GM18519 (cell line): ENCODE data around the gene TOMM7.
"Not testable (repeated sequence)": the region's sequence is repeated elsewhere in the genome, so short reads cannot be mapped to it uniquely, and the experiment has no call there.

Experiments used
- ATAC-seq: cut with Tn5 transposase; IDR thresholded peaks from one replicate; pipeline ENCODE4 v1.9.1; 2021; ENCODE audit warnings: mild to moderate bottlenecking, moderate library complexity; ENCODE audit not compliant: unreplicated experiment, low FRiP score

TOMM7 gene

DNA sequence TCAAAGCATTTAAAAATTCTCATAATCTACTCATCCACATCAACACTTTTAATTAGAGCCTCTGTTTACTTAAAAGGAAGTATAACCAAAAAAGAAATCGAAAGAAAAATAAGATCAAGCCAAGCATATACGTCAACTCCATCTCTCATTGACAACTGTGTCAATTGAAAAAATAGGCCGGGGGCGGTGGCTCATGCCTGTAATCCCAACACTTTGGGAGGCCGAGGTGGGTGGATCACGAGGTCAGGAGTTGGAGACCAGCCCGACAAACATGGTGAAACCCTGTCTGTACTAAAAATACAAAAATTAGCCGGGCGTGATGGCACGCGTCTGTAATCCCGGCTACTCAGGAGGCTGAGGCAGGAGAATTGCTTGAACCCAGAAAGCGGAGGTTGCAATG, 32.0 kb downstream of the TOMM7 start:
- not testable (repeated sequence) for ATAC-seq

DNA sequence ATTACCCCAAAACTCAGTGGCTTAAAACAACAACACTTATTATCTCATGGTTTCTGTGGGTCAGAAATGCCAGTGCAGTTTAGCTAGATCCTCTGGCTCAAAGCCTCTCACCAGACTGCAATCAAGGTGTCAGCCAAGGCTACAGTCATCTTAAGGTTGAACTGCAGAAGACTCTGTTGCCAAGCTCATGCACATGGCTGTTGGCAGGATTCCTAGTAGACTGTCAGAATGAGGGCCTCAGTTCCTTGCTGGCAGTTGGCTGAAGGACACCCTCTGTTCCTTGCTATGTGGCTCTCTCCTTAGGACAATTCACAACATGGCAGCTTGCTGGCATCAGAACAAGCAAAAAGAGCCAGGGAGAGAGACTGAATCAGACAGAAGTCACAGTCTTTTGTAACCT, 34.7 kb downstream of the TOMM7 start:
- no peak for ATAC-seq

DNA sequence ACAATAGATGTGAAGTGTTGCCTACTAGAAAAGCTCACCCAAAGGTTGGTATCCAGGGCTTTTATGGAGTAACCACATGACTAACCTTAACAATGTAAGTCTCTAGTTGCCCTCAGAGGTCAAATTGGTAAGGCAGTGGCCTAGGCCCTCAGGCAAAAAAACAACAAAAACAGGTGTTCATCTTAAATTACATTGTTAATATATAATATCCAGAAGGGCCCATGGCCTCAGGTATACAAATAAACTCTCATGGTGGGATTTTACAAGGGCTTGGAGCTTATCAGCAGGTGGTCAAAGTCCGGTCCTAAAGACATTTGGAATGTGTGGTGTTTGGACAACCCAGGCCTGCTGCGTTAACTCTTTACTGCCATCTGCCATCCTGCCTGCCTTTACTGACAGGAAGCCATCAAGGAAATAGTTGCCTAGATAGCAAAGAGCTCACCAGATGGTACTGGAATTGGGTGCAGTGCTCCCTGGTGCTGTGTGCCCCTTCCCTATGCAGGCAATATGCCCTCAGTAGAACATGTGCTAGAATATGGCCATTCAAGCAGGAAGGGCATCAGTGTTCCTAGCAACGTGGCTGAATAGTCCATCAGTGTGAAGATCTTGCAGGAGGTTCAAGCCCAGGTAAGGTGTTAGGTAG, 36.2 kb downstream of the TOMM7 start:
- no peak for ATAC-seq

DNA sequence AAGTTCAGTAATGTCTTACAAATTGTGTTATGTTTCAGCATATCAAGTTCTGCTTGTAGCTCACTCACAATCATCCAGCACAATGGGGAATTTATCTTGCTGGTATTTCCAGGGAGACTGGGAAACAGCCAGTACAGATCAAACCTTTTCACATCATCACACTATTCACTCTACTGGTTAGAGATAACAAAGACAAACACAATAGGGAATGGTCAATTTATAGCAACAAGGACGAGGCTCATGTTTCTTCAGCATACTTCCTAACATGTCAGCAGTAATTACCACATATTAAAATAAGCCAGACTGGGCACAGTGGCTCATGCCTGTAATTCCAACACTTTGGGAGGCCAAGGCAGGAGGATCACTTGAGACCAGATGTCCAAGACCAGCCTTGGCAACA, 38.3 kb downstream of the TOMM7 start:
- no peak for ATAC-seq

DNA sequence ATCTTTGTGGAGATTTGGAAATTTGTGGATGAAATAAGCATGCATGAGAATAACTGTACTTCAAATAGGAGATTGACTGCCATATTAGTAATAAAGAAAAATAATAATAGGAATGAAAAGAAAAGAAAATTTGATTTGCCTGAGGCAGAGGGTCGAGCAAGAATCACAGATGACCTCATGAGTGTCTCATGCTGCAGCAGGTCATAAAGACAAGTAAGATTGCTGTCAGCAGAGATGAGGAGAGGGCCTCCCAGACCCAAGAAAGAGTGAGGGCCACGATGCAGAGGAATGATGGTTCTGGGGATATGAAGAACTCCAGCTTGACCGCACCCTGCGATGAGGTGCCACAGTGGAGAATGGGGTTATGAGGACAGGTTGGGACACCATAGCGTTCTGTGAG, 39.2 kb downstream of the TOMM7 start:
- ATAC-seq, result no peak

DNA sequence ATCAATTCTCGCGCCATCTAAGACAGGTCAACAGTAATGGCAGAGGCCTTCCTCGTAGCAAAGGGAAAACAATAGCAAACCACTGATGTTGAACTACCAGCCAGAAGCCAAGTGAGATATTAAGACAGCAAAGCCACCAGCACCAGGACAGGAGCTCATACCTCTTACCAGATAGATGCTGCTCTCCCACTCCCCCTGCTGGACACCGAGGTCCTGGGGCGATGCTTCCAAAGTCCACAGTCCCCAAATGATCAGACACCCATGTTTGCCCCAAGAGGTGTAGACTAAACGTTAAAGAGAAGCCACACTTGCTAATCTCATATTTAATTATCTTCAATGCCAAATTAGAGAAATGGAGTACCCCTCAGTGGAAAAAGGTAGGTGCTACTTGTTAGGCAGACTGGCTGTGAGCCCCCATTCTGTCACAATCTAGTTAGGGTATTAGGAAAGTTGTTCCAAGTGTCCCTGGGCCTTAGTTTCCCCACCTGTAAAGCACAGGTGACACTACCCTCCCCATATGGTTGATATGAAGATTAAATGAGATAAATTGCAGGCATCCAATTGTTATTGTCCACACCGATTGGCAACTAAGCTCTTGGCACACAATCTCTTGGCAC, 39.9 kb downstream of the TOMM7 start:
- ATAC-seq, result no peak

DNA sequence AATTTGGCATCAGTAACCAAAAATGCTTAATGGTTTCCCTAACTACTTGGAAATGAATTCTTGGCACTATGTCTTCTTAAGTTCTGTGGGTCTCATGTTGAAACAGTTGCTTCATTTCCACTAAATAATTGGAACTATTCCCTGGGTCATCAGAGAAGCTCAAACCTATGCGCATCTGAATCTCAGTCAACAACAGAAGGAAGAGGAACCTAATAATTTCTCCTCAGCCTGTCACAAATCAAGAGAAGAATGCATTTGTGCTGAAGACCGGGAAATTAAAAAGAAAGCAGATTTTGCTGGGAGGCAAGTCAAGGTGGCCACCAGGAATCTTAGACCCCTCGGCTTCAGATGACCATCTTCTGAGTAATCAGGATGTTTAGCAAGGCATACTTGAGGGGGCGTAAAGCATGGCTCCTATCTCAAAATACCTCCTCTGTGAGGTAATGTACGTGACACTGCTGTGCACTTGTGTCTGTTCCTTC, 41.4 kb downstream of the TOMM7 start:
- ATAC-seq, result no peak

DNA sequence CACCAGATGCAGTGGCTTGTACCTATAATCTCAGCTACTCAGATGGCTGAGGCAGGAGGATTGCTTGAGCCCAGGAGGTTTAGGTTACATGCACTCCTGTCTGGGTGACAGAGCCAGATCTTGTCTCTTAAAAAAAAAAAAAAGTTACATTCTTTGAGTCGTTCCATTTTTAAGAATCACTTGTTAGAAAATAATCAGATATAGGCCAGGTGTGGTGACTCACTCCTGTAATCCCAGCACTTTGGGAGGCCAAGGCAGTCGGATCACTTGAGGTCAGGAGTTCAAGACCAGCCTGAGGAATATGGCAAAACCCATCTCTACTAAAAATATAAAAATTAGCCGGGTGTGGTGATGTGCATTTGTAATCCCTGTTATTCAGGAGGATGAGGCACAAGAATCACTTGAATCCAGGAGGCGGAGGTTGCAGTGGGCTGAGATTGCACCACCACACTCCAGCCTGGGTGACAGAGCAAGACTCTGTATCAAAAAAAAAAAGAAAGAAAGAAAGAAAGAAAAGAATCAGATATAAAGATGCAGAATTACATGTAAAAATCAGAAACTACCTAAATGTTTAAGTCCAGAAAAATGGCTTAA, 42.8 kb downstream of the TOMM7 start:
- not testable (repeated sequence) for ATAC-seq

DNA sequence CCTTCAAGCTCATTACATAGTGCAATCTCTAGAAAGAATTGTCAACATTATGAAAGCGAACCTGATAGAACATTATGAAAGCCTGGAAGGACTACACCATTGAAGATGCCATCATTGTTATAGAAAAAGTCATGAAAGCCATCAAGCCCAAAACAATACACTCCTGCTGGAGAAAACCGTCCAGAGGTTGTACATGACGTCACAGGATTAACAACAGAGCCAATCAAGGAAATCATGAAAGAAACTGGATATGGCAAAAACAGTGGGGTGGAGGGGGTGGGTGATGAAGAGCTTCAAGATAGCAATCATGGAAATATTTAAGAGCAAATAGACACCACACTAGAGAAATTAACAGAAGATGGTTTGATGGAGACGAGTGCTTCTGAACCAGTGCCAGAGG, 45.7 kb downstream of the TOMM7 start:
- ATAC-seq, result no peak

DNA sequence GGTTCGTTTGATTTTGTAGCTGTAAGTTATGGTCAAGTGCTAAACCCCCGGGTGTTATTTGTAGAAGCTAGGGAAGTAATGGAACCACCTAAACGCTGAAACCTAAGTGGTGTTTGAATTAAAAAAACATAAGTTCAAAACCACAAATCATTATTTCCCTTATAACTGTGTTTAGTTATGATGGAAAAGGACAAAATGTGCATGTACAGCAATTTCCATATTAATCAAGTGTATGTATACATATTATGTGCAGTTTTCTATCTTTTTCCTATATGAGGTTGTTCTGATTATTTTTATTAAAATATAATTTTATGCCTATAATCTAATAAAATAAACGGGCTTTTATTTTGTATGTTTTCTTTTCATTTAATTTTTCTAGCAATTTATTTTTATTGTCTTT, 49.8 kb downstream of the TOMM7 start:
- ATAC-seq, result no peak

DNA sequence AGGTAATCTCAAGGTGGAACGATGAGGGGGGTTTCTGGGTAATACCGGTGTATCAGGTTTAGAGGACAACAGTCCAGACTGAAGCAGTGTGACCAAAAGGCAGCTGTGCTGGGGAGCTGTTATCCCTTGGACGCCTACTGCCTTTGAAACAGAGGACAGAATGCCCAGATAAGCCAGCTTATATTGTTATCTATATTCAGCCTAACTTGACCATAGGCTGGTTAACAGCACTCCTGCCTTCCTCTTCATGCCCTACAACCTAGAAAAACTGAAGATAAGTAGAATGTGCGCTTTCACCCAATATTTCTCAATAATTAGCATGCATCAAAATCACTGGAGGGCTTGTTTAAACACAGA, 50.8 kb downstream of the TOMM7 start:
- no peak for ATAC-seq

DNA sequence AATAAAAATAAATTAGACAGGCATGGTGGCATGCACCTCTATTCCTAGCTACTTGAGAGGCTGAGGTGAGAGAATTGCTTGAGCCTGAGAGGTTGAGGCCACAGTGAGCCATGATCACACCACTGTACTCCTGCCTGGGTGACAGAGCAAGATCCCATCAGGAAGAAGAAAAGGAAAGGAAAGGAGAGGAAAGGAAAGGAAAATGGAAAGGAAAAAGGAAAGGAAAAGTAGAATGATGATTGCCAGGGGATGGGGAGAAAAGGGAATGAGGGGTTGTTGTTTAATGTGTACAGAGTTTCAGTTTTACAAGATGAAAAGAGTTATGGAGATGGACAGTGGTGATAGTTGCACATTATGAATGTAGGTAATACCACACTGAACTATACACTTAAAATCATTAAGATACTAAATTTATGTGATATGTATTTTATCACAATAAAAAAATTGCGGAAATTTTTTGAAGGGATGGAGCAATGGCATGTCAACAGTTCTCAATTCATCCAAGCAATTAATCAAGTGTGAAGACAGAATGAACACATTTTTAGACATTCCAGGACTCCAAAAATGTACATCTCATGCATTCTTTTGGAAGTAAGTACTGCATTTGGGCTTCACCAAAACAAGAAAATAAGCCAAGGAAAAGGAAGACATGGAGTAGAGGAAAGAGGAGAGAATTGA, 51.3 kb downstream of the TOMM7 start:
- ATAC-seq, result no peak

DNA sequence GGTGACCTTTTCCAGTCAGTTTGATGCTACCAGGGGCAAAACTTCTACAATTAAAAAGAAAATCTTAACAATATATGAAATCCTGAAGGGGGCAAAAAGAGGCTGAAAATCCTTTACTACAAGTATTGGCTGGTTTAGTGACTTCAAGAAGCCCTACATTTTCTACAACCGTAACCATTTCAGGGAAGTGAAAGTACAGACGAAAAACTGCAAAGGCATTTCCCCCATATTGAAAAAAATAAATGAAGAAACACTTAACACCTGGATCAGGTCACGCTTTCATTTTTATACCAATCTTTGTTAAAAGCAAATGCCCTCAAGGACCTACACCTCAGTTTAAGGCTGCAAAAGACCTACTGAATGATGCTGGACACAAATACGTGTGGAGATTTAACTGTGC, 57.0 kb downstream of the TOMM7 start:
- ATAC-seq, result peak; percentile 62
